GM23338 (cell line): ENCODE data around the gene MAP1LC3A. TPM values are rescaled to one million over a fixed set of nuclear protein-coding genes. Genes with fewer than 3 reads are reported as not detected.
A peak's percentile ranks its signal among the peaks of the same experiment; 100 is the strongest.

ENCODE experiments used
- ATAC-seq: fragments of 200-7000 bp; cut with Tn5 transposase; 3 replicates; pipeline ENCODE4 v1.9.1; 2020
- DNase-seq: peaks from one replicate; pipeline ENCODE4 v3.0.0-alpha.2; 2015; ENCODE audit warnings: low spot score
- H2AFZ ChIP-seq: fragments of 200-600 bp; sonication (generic); 2 replicates; pipeline ENCODE4 v1.8.0; 2016; ENCODE audit warnings: antibody characterized with exemption, mild to moderate bottlenecking, moderate library complexity
- H3F3A ChIP-seq: fragments of 200-600 bp; sonication (generic); replicated peaks from 2 replicates; pipeline ENCODE4 v1.8.0; 2017; ENCODE audit warnings: antibody characterized with exemption, mixed run types, low read depth
- H3K27ac ChIP-seq: fragments of 200-600 bp; sonication (generic); 2 replicates; pipeline ENCODE4 v1.6.1; 2016; ENCODE audit warnings: low read depth
- H3K27me3 ChIP-seq: fragments of 200-600 bp; sonication (generic); 2 replicates; pipeline ENCODE4 v1.8.0; 2016; ENCODE audit warnings: mild to moderate bottlenecking, mixed run types, moderate library complexity; ENCODE audit not compliant: insufficient read depth
- H3K36me3 ChIP-seq: fragments of 200-600 bp; sonication (generic); 2 replicates; pipeline ENCODE4 v1.8.0; 2016; ENCODE audit warnings: mild to moderate bottlenecking; ENCODE audit not compliant: insufficient read depth
- H3K4me1 ChIP-seq: fragments of 200-600 bp; sonication (generic); 2 replicates; pipeline ENCODE4 v1.8.0; 2016; ENCODE audit warnings: mild to moderate bottlenecking, moderate library complexity; ENCODE audit not compliant: insufficient read depth
- H3K4me2 ChIP-seq: fragments of 200-600 bp; sonication (generic); 2 replicates; pipeline ENCODE4 v1.7.1; 2017; ENCODE audit warnings: mixed run types
- H3K4me3 ChIP-seq: fragments of 200-600 bp; sonication (generic); 2 replicates; pipeline ENCODE4 v1.6.1; 2016; ENCODE audit warnings: mixed run types
- H3K79me2 ChIP-seq: fragments of 200-600 bp; sonication (generic); replicated peaks from 2 replicates; pipeline ENCODE4 v1.8.0; 2017; ENCODE audit warnings: mild to moderate bottlenecking; ENCODE audit not compliant: insufficient read depth
- H3K9me2 ChIP-seq: fragments of 200-600 bp; sonication (generic); 2 replicates; pipeline ENCODE4 v1.8.0; 2017; ENCODE audit not compliant: insufficient read depth
- H4K20me1 ChIP-seq: fragments of 200-600 bp; sonication (generic); replicated peaks from 2 replicates; pipeline ENCODE4 v1.8.0; 2017; ENCODE audit warnings: mild to moderate bottlenecking; ENCODE audit not compliant: insufficient read depth
- H3K27ac Mint-ChIP-seq: 2 replicates; pipeline ENCODE4 v1.8.0; 2020; ENCODE audit warnings: inconsistent platforms, mild to moderate bottlenecking, moderate library complexity, mixed read lengths
- H3K27me3 Mint-ChIP-seq: 3 replicates; pipeline ENCODE4 v1.8.0; 2022; ENCODE audit warnings: low read depth, mild to moderate bottlenecking, moderate library complexity, mixed read lengths, inconsistent platforms; ENCODE audit not compliant: insufficient read depth, poor library complexity
- H3K36me3 Mint-ChIP-seq: 3 replicates; pipeline ENCODE4 v1.8.0; 2021; ENCODE audit warnings: low read depth, mild to moderate bottlenecking, inconsistent platforms, moderate library complexity, mixed read lengths
- H3K4me1 Mint-ChIP-seq: 3 replicates; pipeline ENCODE4 v1.8.0; 2020; ENCODE audit warnings: mild to moderate bottlenecking, inconsistent platforms, mixed read lengths
- H3K4me3 Mint-ChIP-seq: 3 replicates; pipeline ENCODE4 v1.8.0; 2021; ENCODE audit warnings: moderate library complexity, mild to moderate bottlenecking, inconsistent platforms, mixed read lengths
- H3K9me3 Mint-ChIP-seq: 3 replicates; pipeline ENCODE4 v1.8.0; 2020; ENCODE audit warnings: moderate library complexity, mild to moderate bottlenecking, inconsistent platforms, mixed read lengths
- CREB1 ChIP-seq: fragments of 250-450 bp; sonication (Bioruptor Pico); IDR thresholded peaks from 2 replicates; pipeline ENCODE4 v1.5.0; 2020; ENCODE audit warnings: low read depth, mild to moderate bottlenecking, moderate library complexity
- EZH2phosphoT487 ChIP-seq: fragments of 200-600 bp; sonication (generic); IDR thresholded peaks from one replicate; pipeline ENCODE4 v1.8.1; 2018; ENCODE audit warnings: antibody characterized with exemption; ENCODE audit not compliant: unreplicated experiment
- NANOG ChIP-seq: IDR thresholded peaks from 2 replicates; pipeline ENCODE4 v1.6.1; 2016; ENCODE audit warnings: antibody characterized with exemption, borderline replicate concordance
- POLR2AphosphoS5 ChIP-seq: IDR thresholded peaks from 2 replicates; pipeline ENCODE4 v1.6.1; 2016; ENCODE audit warnings: antibody characterized with exemption, low read depth
- STAT1 ChIP-seq: IDR thresholded peaks from one replicate; pipeline ENCODE4 v1.6.1; 2016; ENCODE audit warnings: antibody characterized with exemption; ENCODE audit not compliant: unreplicated experiment
- ZNF331 ChIP-seq: fragments of 250-450 bp; sonication (Bioruptor Pico); IDR thresholded peaks from 2 replicates; pipeline ENCODE4 v1.5.0; 2020; ENCODE audit warnings: low read depth, mild to moderate bottlenecking, moderate library complexity
- long read RNA-seq: library from polyadenylated mRNA; unstranded; transcript quantifications from one replicate; pipeline ENCODE4 v2.0.0, GENCODE V29; 2020; ENCODE audit not compliant: unreplicated experiment
- polyA plus RNA-seq: library from polyadenylated mRNA; unstranded; fragments of >200 nt; fragmentation: Nextera tagmentation; extraction: Ambion mirVana; gene quantifications from 2 replicates; pipeline ENCODE4 v1.2.1, GENCODE V29; 2016
- total RNA-seq: library from RNA; depleted of rRNA; stranded (reverse); fragments of >200 nt; shearing (Covaris generic); gene quantifications from 2 replicates; pipeline ENCODE4 v1.2.3, GENCODE V29; 2014; rRNA removed
- TF ChIP-seq, protein P1 (sequence below), 2 experiments: fragments of 200-600 bp in 1 of 2; sonication (generic) in 1 of 2; conservative IDR thresholded peaks; 2 replicates each; pipeline versions ENCODE4 v1.5.1 to v1.6.1; 2016 to 2017; ENCODE audit warnings: antibody characterized with exemption in 2 of 2, low read depth in 2 of 2, mild to moderate bottlenecking in 2 of 2, moderate library complexity in 1 of 2
- TF ChIP-seq, protein P2 (sequence below): IDR thresholded peaks from one replicate; pipeline ENCODE4 v1.6.1; 2018; ENCODE audit warnings: antibody characterized with exemption; ENCODE audit not compliant: unreplicated experiment

The MAP1LC3A gene
- 9.5 and 15.9 TPM in 2 replicates for total RNA-seq
- polyA plus RNA-seq, result 15.2 and 15.3 TPM in 2 replicates
- long read RNA-seq, partial matches to known transcripts, result 0 of 2 reads
- long read RNA-seq, other reads (novel, unspliced or antisense), result 0 of 2 reads

DNA sequence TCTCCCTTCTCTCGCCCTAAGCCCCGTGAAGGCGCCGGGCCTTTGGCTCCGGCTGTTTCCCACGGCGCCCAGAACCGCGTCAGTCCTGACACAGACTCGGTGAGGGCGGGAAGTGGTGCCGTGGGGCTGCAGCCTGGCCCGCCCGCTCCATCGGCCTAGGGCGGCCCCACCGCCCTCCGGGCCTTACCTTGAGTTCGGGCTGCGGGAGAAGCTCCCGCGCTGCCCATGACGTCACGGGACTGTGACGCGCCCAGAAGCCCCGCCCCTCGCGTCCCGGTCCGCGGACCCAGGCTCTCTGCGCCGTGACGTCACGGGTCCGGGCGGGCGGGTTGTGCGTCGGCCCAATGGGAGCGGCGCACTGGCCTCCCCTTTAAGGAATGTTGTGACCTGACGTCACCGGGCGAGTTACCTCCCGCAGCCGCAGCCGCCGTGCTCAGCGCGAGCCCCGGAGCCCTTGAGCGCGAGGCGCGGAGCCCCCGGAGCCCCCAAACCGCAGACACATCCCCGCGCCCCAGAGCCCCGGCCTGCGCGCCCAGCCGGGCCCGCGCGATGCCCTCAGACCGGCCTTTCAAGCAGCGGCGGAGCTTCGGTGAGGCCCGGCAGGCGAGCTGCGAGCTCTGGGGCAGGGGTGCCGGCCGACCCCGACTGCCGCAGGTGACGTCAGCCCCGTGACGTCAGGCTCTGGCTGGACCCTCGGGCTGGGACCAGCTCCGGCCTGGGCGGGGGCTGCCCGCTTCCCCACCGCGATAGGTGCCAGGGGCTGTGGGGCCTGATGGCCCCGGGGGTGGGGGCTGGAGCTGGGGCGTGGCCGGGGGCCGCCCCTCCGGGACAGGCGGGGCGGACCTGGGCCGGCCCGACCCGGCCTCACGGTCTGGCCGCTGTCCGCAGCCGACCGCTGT, at the start of gene MAP1LC3A:
MAP1LC3A (plus strand) TSS at position 399 of the 899 bp plus-strand sequence; CDS start at position 550, 151 bp downstream.
- H3K4me3 Mint-ChIP-seq, result peak within 1 kb of the TSS; percentile 69
- H3K4me1 Mint-ChIP-seq, result peaks cover 3% of the 10 kb centered on the region; the same call in 1 of the 3 replicates
- H3K9me3 Mint-ChIP-seq, result no peaks in the 10 kb centered on the region
- DNase-seq, result peak; percentile 98
- H3K36me3 ChIP-seq, result no peaks in the 10 kb centered on the region
- 0 out of 2 replicates have a peak within 1 kb of the TSS, but pooled peaks have one; percentile 8 for H3K27ac Mint-ChIP-seq
- no peaks in the 10 kb centered on the region for H3K79me2 ChIP-seq
- H3F3A ChIP-seq, result no peaks in the 10 kb centered on the region
- H3K9me2 ChIP-seq, result no peaks in the 10 kb centered on the region
- H3K27me3 ChIP-seq, result peaks cover 6% of the 10 kb centered on the region; the same call in 1 of the 2 replicates
- peak within 1 kb of the TSS; percentile 91 for H3K4me3 ChIP-seq
- no peaks in the 10 kb centered on the region; the same call in 1 of the 3 replicates for H3K36me3 Mint-ChIP-seq
- H2AFZ ChIP-seq, result peak within 1 kb of the TSS; percentile 100
- H4K20me1 ChIP-seq, result no peaks in the 10 kb centered on the region; the same call in 1 of the 2 replicates
- H3K4me1 ChIP-seq, result no peaks in the 10 kb centered on the region
- TF ChIP-seq ZNF331 (no peak), CREB1 (CRISPR knock-in tag) (peak; percentile 100), STAT1 (no peak), POLR2AphosphoS5 (peak; percentile 39; the same call in 1 of the 2 replicates)
- peak within 1 kb of the TSS; percentile 78 for H3K4me2 ChIP-seq
- peak; percentile 78 for ATAC-seq
- H3K27me3 Mint-ChIP-seq, result peaks cover 3% of the 10 kb centered on the region
- no peak within 1 kb of the TSS for H3K27ac ChIP-seq

DNA sequence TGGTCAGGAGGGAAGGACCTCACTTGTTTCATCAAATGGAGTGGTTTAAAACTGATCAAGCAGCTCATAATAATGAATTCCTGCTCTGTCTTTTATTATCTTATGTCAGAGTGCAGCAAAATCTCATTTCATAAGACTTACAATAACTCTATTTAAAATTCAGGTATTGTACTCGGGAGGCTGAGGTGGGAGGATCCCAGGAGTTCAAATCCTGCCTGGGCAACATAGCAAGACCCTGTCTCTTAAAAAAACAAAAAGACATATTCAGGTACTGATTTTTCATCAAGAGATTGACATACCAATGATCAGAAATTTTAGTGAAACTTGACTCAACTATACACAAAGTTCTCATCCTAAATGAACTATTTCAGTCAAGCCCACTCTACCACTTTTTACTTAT, 47.9 kb upstream of the MAP1LC3A start:
- H3K27me3 ChIP-seq, result no peaks in the 10 kb centered on the region
- H3K9me3 Mint-ChIP-seq, result no peaks in the 10 kb centered on the region
- no peak overlapping the region for H3K27ac Mint-ChIP-seq
- H3K4me2 ChIP-seq, result no peak overlapping the region
- no peaks in the 10 kb centered on the region; the same call in 1 of the 2 replicates for H3F3A ChIP-seq
- peaks cover 21% of the 10 kb centered on the region; the same call in 2 of the 3 replicates for H3K36me3 Mint-ChIP-seq
- H2AFZ ChIP-seq, result no peak overlapping the region
- no peaks in the 10 kb centered on the region for H3K9me2 ChIP-seq
- no peak overlapping the region for H3K27ac ChIP-seq
- no peak overlapping the region for H3K4me3 Mint-ChIP-seq
- ATAC-seq, result no peak
- no peak for DNase-seq
- H3K4me3 ChIP-seq, result no peak overlapping the region
- peaks cover 3% of the 10 kb centered on the region; the same call in 1 of the 2 replicates for H3K36me3 ChIP-seq
- H3K4me1 Mint-ChIP-seq, result peaks cover 6% of the 10 kb centered on the region; the same call in 2 of the 3 replicates
- H3K4me1 ChIP-seq, result peaks cover 5% of the 10 kb centered on the region
- H4K20me1 ChIP-seq, result no peaks in the 10 kb centered on the region
- peaks cover 2% of the 10 kb centered on the region for H3K27me3 Mint-ChIP-seq
- H3K79me2 ChIP-seq, result no peaks in the 10 kb centered on the region; the same call in 1 of the 2 replicates
- no peak for TF ChIP-seq NANOG
- no peak for TF ChIP-seq EZH2phosphoT487
- TF ChIP-seq, protein P1, sequence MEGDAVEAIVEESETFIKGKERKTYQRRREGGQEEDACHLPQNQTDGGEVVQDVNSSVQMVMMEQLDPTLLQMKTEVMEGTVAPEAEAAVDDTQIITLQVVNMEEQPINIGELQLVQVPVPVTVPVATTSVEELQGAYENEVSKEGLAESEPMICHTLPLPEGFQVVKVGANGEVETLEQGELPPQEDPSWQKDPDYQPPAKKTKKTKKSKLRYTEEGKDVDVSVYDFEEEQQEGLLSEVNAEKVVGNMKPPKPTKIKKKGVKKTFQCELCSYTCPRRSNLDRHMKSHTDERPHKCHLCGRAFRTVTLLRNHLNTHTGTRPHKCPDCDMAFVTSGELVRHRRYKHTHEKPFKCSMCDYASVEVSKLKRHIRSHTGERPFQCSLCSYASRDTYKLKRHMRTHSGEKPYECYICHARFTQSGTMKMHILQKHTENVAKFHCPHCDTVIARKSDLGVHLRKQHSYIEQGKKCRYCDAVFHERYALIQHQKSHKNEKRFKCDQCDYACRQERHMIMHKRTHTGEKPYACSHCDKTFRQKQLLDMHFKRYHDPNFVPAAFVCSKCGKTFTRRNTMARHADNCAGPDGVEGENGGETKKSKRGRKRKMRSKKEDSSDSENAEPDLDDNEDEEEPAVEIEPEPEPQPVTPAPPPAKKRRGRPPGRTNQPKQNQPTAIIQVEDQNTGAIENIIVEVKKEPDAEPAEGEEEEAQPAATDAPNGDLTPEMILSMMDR (conservative IDR thresholded peaks at IDR 0.05; ENCODE audit: low read depth in 2 of 2), result no peak
- TF ChIP-seq, protein P2, sequence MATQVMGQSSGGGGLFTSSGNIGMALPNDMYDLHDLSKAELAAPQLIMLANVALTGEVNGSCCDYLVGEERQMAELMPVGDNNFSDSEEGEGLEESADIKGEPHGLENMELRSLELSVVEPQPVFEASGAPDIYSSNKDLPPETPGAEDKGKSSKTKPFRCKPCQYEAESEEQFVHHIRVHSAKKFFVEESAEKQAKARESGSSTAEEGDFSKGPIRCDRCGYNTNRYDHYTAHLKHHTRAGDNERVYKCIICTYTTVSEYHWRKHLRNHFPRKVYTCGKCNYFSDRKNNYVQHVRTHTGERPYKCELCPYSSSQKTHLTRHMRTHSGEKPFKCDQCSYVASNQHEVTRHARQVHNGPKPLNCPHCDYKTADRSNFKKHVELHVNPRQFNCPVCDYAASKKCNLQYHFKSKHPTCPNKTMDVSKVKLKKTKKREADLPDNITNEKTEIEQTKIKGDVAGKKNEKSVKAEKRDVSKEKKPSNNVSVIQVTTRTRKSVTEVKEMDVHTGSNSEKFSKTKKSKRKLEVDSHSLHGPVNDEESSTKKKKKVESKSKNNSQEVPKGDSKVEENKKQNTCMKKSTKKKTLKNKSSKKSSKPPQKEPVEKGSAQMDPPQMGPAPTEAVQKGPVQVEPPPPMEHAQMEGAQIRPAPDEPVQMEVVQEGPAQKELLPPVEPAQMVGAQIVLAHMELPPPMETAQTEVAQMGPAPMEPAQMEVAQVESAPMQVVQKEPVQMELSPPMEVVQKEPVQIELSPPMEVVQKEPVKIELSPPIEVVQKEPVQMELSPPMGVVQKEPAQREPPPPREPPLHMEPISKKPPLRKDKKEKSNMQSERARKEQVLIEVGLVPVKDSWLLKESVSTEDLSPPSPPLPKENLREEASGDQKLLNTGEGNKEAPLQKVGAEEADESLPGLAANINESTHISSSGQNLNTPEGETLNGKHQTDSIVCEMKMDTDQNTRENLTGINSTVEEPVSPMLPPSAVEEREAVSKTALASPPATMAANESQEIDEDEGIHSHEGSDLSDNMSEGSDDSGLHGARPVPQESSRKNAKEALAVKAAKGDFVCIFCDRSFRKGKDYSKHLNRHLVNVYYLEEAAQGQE, result no peak
- TF ChIP-seq POLR2AphosphoS5, result no peak
